KOPT-K1 (cell line): ENCODE measurements around the gene ADGB.
"Not testable (repeated sequence)": the region's sequence is repeated elsewhere in the genome, so short reads cannot be mapped to it uniquely, and the experiment has no call there.

Experiments
- H3K27ac ChIP-seq: fragments of 200-600 bp; sonication (generic); 2 replicates; pipeline ENCODE4 v1.5.1; 2016; ENCODE audit warnings: antibody characterized with exemption, mild to moderate bottlenecking, low read depth, low read length; ENCODE audit not compliant: poor library complexity, severe bottlenecking
- H3K36me3 ChIP-seq: fragments of 200-600 bp; sonication (generic); 2 replicates; pipeline ENCODE4 v1.5.1; 2017; ENCODE audit warnings: antibody characterized with exemption, mild to moderate bottlenecking, low read length, moderate library complexity; ENCODE audit not compliant: insufficient read depth
- H3K9me3 ChIP-seq: fragments of 200-600 bp; sonication (generic); 2 replicates; pipeline ENCODE4 v1.5.1; 2017; ENCODE audit warnings: antibody characterized with exemption, low read length, mild to moderate bottlenecking; ENCODE audit not compliant: insufficient read depth, poor library complexity, severe bottlenecking

ADGB gene

DNA sequence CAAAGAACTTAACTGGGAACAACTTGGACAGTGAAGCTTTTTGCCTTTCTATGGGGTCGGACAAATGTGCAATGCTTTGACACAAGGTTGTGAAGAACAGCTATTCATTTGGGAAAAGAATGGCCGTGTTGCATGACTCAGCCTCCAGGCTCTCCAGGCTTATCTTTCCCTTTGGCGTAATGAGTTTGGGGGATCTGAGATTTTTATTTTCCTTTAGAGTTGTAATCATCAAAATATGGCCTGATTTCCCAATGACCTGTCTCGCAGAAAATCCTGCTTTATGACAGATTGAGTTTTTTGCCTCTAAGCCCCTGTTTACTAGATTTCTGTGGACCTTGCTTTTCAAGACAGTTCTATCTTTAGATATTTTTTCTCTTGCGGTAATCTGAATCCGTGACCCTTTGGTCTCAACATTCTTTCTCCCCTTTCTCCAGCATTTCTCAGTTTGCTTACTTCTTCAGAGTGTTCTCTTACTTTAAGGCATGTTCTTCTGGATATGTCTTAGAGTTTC is 214.1 kb downstream of the ADGB start:
- not testable (repeated sequence) for H3K9me3 ChIP-seq, H3K27ac ChIP-seq, H3K36me3 ChIP-seq

DNA sequence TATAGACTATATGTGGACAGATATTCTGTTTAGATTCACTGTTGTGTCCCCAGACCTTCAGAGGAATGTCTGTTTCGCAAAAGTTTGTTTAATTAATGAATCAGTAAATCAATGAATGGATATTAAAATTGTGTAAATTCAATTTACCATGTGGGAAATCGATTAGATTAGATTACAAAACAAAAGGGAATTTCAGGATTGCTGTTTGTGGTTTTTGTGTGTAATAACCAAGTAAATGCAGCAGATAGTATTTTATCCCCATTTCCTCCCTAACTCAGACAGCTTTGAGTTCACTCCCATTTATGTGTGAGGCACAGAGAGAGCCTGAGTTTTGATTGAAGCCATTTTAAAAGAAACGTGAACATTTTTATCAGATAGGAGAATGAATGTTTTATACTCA is 214.8 kb downstream of the ADGB start:
- H3K36me3 ChIP-seq: no peaks in the 10 kb centered on the region
- no peaks in the 10 kb centered on the region for H3K9me3 ChIP-seq
- H3K27ac ChIP-seq: no peak overlapping the region

- no peaks in the 10 kb centered on the region for H3K36me3 ChIP-seq
- no peaks in the 10 kb centered on the region for H3K9me3 ChIP-seq
- no peak overlapping the region for H3K27ac ChIP-seq
Observed at GRCh38 chr6:146814148-146814750, 215.5 kb downstream of the ADGB start.

DNA sequence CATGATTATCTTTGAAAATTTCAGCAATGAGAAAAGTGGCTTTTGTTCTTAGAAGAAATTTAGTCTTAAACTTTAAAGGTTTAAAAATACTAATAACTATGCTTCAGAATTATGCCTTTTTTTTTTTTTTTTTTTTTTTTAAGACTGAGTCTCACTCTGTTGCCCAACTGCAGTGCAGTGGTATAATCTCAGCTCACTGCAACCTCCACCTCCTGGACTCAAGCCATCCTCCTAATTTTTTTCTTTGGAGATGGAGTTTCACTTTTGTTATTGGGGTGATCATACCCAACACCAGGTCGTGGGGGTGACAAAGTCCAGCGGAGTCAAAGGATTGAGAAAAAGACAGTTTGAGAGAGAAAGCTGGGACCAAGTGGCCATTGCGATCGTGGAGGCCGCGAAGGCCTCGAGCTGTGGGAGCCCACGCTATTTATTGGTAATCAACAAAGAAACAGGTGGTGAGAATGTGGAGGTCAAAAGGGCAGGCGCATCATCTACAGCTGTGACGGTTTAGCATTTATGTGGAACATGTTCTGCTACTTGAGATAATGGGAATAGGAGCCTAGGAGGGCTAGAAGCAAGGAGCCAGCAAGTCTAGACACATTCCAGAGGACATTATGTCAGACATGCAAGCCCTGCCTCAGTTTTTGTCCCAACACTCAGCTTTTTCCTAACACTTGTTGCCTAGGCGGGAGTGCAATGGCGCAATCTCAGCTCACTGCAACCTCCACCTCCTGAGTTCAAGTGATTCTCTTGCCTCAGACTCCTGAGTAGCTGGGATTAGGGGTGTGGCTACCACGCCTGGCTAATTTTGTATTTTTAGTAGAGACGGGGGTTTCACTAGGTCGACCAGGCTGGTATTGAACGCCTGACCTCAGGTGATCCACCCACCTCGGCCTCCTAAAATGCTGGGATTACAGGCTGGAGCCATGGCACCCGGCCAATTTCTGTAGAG is 217.0 kb downstream of the ADGB start:
- not testable (repeated sequence) for H3K36me3 ChIP-seq, H3K27ac ChIP-seq, H3K9me3 ChIP-seq

DNA sequence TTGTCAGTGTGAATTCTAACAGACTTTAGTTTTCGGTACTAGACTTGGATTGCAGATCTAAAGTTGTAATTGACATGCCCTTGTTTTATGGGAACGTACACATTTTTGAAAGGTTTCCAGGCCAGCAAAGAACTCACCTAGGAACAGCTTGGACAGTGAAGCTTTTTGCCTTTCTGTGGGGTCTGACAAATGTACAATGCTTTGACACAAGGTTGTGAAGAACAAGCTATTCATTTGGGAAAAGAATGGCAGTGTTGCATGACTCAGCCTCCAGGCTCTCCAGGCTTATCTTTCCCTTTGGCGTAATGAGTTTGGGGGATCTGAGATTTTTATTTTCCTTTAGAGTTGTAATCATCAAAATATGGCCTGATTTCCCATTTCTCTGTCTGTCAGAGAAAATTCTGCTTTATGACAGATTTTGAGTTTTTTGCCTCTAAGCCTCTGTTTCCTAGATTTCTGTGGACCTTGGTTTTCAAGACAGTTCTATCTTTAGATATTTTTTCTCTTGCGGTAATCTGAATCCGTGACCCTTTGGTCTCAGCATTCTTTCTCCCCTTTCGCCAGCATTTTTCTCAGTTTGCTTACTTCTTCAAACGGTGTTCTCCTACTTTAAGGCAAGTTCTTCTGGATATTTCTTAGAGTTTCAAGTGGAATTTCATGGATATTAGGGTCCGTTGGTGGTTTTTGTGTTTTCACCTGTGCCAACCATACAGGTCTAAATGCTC is 221.0 kb downstream of the ADGB start:
- H3K36me3 ChIP-seq: no peaks in the 10 kb centered on the region
- H3K9me3 ChIP-seq: no peaks in the 10 kb centered on the region
- no peak overlapping the region for H3K27ac ChIP-seq

DNA sequence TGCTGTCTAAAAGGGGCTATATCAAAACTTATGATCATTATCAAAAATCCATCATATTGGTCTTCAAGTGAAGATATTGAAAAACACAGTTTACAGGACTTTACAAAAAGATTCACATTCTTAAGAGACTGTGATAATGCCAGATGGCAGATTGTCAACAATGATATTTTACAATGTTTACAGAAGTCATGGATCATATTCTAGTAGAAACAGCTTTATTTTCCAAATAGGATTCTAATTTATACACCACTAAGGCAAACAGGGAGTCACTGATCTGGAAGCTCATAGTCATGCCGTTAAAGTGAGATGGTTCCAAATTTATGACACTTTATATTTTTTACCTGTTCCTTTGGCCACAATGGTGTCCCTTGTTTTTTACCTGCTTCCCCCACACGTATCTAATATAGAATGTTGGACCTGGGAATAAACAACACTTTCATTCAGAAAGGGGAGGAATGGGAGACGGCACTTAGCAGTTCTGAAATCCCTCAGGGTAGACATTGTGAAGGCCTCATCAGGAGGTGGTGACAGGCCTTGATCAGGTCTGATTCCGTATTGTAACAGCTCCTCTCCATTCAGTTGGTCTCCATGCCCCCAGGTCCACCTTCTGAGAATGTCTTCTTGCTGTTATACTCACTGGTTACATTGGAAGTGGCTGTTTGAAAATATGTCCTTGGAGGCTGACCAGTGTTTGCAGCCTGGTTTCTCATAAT is 228.6 kb downstream of the ADGB start:
- Histone ChIP-seq H3K27ac (no peak overlapping the region), H3K36me3 (no peaks in the 10 kb centered on the region), H3K9me3 (no peaks in the 10 kb centered on the region)

- no peaks in the 10 kb centered on the region for H3K9me3 ChIP-seq
- H3K27ac ChIP-seq: no peak overlapping the region
- no peaks in the 10 kb centered on the region for H3K36me3 ChIP-seq
Observed at GRCh38 chr6:146829792-146830565, 231.2 kb downstream of the ADGB start.

DNA sequence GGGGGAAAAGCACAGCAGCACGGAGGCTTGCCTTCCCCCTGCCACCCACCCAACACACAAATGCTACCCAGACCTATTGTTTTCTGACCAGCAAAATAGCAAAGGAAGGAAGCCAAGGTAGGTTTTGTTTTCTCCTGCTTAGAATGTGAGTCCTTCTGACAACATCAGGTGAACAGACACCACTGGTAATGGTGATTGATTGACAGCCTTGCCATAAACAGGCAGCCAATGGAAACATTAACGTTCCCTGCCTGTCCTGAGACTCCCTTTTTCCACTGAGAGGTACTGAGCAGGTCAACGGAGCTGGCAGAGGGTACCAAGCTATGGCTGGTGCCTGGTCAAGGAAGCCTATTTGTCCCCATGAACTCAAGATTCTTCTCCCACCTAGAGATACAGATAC is 234.4 kb downstream of the ADGB start:
- Histone ChIP-seq H3K36me3 (no peaks in the 10 kb centered on the region), H3K27ac (no peak overlapping the region), H3K9me3 (no peaks in the 10 kb centered on the region)

DNA sequence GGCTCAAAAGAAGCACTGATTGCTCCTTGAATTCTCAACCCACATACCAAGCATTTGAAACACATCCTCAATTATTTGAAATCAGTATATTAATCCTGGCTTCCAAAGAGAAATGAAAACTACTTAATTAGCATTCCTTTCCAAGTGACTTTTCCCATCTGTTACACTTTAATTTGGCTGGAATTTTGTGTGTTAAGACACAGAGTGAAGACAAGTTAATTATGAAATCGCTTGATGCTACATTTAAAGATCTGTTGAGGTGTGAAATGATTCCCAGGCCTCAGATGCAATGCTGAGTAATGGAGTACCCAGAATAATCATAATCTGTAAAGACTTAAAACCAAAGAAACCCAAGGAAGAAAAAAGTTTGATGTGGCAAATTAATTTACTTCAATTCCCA is 241.4 kb downstream of the ADGB start:
- no peak overlapping the region for H3K27ac ChIP-seq
- H3K9me3 ChIP-seq: no peaks in the 10 kb centered on the region
- H3K36me3 ChIP-seq: no peaks in the 10 kb centered on the region

DNA sequence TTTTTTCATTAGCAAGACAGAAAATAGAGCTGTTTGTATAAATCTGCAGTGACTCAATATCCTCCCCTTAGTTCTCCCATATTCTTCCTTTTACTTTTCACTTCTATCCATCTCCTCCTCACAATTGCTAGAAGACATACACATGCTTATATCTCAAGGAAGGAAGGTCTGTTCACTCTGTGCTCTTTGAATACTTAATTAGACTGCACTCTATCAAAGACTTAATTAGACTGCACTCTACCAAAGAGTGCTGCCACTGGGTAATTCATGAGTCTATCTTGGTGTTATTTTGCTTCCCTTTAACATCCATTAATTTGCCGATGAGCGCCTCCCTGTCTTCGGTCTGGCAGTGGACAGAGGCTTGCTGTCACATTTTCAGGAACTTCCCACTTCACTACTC is 241.9 kb downstream of the ADGB start:
- no peak overlapping the region for H3K27ac ChIP-seq
- H3K9me3 ChIP-seq: no peaks in the 10 kb centered on the region
- H3K36me3 ChIP-seq: no peaks in the 10 kb centered on the region

- Histone ChIP-seq H3K27ac (no peak overlapping the region), H3K9me3 (no peaks in the 10 kb centered on the region), H3K36me3 (no peaks in the 10 kb centered on the region)
Observed at GRCh38 chr6:146847426-146847825, 248.7 kb downstream of the ADGB start.

DNA sequence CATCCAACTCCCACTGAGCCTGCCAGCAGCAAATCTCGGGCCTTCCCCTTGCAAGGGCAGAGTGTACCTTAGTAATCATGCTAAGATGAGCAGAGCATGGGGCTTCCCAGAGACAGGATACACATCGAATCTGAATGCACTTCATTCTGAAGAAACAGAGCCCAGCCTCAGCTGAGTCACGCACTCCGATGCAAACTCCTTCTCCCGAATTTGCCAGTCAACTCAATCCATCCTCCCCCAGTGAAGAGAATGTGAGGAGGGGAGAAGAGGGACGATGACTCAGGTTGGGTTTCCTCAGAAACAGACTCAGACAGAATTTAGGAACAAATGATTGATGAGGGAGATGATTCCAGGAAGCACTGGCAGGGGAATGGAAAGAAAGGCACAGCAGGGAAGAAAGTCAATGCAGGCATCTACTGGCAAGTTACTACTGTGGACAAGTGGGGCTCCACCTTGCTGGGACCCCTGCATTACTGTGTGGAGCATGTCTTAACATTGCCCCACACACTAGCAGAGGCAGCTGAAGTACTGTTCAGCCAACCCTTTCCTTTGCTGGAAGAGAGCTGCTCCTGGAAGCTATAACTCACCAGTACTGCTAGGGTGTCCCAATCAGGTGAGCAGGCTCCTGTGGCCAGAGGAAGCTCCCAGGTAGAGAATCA is 251.6 kb downstream of the ADGB start:
- no peaks in the 10 kb centered on the region for H3K36me3 ChIP-seq
- no peak overlapping the region for H3K27ac ChIP-seq
- H3K9me3 ChIP-seq: no peaks in the 10 kb centered on the region

DNA sequence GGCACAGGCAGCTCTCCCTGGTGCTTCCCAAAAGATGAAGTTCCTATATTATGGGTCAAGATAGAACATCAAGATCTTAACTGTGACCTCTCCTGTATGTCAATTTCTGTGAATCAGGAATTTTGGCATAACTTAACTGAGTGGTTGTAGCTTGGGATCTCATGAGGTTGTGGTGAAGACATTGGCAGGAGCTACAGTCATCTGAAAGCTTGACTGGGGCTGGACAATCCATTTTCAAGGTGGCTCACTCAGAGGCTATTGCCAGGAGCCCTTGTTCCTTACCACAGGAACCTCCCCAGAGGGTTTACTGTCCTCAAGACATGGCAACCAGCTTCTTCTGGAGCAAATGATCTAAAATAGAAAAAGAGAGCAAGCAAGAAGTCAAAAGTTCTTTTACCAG is 252.2 kb downstream of the ADGB start:
- Histone ChIP-seq H3K27ac (no peak overlapping the region), H3K9me3 (no peaks in the 10 kb centered on the region), H3K36me3 (no peaks in the 10 kb centered on the region)

DNA sequence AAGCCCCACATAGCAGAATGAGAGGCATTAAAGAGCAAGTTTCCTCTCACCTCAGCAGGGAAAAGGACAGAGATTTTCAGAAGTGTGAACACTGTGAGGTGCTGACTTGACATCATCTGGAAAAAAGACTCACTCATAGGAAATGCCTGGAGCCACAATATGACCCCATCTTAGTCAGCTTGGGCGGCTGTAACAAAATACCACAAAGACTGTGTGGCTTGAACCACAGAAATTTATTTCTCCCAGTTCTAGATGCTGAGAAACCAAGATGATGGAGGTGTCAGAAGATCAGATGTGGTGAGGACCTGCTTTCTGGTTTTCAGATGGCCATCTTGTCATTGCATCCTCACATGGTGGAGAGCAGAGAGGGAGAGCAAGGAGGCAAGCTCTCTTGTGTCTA is 253.1 kb downstream of the ADGB start:
- Histone ChIP-seq H3K27ac (no peak overlapping the region), H3K36me3 (no peaks in the 10 kb centered on the region)

More for the DNA sequence above, 253.1 kb downstream of the ADGB start:
- H3K9me3 ChIP-seq: no peaks in the 10 kb centered on the region
